Measurements from ENCODE around the gene DHX40.

DNA sequence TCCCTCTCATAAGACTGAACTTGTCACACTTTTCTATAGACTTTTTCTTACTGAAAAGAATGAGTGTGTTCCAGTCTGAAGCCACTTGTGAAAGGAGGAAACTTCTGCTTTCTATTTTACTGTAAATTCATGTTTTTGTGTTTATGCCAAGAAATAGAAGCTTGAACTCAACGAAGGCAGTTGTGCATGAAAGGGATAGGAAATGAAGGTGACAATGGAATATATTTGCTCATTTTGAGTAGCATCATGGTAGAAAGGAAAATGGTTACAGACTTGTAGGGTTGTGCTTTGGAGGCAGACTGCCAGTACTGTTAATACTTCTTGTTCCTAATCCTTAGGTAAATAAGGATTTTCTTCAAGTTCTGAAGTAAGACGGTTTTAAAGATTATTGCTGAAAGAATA, 62.4 kb downstream of the DHX40 start:
- TF ChIP-seq EZH2 (IDR thresholded peaks at IDR 0.05) (no peak), POLR2AphosphoS5 (IDR thresholded peaks at IDR 0.05; ENCODE audit: borderline replicate concordance, low read depth, low read length) (no peak), FOXP2 (optimal IDR thresholded peaks at IDR 0.05; ENCODE audit: control extremely low read depth, extremely low read length, insufficient read depth) (no peak)

Data from SK-N-MC (cell line).